ENCODE measurements around the gene SH3RF3.

SH3RF3 gene

DNA sequence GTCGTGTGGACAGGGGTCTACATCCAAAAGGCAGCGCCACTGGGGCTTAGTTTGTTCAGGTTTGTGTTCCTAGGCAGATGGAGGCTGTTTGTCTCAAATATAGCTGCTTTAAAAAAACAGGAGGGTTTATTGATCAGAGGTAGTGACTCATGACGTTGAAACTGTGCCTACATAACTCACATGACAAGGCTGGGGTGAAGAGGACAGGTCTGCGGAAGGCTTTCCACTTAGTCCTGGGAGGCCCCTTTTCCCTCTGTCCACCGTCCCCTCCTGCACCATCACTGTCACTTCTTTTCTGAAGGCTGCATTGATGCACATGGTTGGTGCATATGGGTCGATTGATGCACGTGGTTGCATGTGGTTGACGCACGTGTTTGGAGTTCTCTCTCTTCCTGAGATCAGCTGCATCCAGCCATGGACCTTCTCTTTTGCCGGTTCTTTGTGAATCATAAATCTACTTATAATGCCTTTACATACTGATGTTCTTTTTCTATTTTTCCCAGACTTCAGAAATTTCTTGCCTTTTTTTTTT lies 10.9 kb downstream of the SH3RF3 start:
- DNase-seq: no peak

- DNase-seq: no peak
Observed at GRCh38 chr2:109141006-109141600, 12.1 kb downstream of the SH3RF3 start.

GRCh38 chr2:109141727-109142283 lies 12.8 kb downstream of the SH3RF3 start:
- DNase-seq: no peak

- no peak for DNase-seq
Observed at GRCh38 chr2:109142416-109143210, 13.6 kb downstream of the SH3RF3 start.

DNA sequence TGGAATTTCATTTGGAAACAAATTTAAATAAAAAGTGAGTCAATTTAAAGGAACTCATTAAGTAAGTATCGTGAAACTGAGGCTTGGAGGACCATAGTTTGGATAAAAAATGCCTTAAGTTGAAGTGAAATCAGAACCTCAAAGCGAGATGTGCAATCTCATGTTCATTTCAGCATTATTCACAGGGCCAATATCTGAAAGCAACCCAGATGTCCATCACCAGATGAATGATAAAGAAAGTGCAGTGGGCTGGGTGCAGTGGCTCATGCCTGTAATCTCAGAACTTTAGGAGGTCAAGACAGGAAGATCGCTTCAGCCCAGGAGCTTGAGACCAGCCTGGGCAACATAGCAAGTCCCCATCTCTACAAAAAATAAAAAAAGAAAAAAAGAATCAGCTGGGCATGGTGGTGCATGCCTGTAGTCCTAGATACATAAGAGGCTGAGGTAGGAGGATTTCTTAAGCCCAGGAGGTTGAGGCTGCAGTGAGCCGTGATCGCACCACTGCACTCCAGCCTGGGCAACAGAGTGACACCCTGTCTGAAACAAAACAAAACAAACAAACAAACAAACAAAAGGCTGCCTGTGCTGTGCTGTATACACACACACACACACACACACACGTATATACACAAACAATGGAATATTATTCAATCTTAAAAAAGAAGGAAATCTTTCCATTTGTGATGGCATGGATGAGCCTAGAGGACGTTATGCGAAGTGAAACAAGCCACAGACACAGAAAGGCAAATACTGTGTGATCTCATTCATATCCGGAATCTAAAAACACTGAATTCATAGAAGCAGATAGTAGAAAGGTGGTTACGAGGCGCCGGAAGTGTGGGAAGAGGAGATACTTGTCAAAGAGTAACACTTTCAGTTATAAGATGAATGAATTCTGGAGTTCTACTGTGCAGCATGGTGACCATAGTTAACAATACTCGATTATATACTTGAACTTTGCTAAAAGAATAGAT lies 14.5 kb downstream of the SH3RF3 start:
- DNase-seq: no peak

DNA sequence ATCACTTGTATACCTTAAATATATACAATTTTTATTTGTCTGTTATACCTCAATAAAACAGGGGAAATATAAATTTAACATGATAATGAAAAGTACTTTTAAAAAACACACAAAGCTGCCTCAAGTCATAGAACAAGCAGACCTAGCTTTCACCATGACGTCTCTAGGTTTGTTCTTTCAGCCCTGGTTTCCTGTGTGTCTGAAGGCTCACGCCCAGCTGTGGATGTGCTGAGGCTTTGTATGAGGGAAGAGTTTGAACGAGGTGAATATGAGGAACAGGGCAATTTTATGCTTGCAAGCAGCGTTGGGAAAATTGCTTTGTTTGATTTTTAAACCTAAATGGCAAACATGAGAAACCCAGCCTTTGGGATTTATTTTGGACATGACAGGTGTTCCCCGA lies 15.3 kb downstream of the SH3RF3 start:
- DNase-seq: no peak

DNA sequence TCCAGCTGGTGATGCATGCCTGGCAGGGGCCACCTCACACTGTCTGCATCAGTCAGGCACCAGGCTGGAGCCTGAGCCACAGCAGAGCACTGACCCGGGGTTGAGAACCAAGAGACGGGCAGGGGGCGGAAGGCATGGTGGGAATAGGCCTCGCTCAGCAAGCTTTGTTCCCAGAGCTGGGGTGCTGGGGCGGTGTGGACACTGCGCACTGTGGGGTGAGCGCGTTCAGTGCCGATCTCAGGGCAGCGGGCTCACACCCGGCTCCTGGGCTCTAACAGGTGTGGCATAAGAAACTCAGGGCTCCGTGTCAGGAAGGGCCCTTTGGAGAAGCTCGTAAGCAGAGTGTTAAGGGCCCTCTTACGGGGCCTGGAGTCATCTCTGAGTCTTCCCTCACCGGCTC lies 15.7 kb downstream of the SH3RF3 start:
- no peak for DNase-seq

DNA sequence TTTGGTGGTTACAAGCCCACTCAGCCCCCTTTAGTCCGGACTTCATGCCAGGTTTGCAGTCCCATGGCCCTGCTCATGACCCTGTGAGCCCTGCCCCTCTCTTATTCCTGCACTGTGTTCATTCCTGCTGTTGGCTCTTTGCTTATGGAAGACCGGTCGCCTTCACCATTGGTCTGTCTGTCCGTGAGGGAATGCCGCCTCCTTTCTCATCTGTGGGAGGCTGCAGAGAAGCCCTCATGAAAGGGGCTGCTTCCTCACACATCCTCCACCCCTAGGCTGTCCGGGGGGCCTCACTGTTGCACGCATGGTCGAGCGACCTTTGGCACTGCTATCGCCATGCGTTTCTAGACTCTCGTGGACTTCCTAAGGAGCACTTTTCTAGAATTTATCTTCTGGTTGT lies 16.3 kb downstream of the SH3RF3 start:
- DNase-seq: no peak

GRCh38 chr2:109147405-109147804 lies 18.4 kb downstream of the SH3RF3 start:
- DNase-seq: no peak

GRCh38 chr2:109148117-109148746 lies 19.2 kb downstream of the SH3RF3 start:
- DNase-seq: no peak

GRCh38 chr2:109148991-109149645 lies 20.1 kb downstream of the SH3RF3 start:
- DNase-seq: no peak

- no peak for DNase-seq
Observed at GRCh38 chr2:109150559-109150958, 21.6 kb downstream of the SH3RF3 start.

DNA sequence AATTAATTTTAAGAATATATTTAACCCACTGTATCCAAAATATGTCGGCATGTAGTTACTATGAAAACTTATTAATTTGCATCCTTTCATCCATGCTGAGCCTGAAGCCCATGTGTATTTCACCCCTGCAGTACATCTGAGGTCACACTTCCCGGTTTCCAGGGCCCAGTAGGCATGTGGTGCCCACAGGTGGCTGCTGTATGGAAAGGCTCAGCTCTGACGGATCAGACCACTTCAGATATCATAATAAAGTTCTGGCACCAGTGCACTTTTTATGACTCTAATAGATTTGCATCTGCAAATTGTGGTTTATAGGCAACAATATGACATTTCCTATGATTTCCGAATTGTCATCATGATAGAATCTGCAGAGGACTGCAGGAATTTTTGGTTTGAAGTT lies 22.5 kb downstream of the SH3RF3 start:
- no peak for DNase-seq

DNA sequence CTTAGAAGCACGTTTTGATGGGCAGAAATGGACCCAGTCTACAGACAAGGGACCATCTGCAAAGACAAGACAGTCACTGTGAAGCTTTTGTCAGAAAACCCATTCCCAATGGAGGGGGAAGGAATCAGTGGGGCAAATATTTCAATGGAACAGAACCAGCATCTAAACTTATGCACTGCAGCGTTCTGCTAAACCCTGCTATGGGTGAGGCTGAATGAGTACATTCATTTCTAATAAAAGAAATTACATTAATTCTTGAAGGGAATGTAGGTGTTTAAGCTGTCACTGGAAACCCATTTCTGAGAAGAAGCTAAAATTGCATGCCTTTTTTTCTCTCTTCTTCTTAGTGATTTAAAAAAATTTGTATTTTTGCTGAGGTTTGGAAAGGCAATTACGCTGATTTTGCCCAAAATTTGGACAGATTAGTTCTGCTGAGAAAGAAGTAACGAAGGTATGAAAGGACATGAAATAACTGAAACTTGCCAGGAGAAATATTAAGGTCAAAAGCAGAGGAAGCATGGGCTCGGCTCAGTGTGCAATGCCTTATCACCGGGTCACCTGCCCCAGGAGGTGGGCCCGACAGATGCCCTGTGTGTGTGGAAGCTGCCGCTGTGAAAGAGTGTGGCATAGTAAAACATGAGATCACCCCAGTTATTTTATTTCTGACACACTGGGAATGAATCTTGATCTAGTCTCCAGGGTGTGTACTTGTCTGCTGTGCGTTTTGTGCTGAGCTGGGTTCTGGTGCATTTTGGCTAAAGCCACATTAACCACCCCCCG lies 24.2 kb downstream of the SH3RF3 start:
- DNase-seq: no peak

DNA sequence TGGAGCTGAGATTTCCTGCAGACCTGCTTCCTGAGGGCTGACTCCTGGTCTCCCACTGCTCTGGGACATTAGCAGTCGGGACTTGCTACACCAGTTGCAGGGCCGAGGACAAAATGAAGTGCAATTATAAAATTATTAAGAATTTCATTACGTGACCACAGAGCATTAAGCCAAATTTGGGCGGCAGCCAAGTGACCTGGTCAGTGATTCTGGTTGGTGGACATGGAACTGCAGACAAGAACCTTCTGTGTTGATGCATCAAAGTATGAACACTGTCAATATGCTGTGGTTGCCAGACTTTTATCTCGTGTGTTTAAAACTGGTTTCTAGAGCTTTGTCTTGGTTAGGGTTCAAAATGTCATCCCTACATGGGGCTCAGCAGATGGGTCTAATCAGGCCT lies 24.8 kb downstream of the SH3RF3 start:
- DNase-seq: no peak

- no peak for DNase-seq
Observed at GRCh38 chr2:109154226-109154625, 25.2 kb downstream of the SH3RF3 start.

DNA sequence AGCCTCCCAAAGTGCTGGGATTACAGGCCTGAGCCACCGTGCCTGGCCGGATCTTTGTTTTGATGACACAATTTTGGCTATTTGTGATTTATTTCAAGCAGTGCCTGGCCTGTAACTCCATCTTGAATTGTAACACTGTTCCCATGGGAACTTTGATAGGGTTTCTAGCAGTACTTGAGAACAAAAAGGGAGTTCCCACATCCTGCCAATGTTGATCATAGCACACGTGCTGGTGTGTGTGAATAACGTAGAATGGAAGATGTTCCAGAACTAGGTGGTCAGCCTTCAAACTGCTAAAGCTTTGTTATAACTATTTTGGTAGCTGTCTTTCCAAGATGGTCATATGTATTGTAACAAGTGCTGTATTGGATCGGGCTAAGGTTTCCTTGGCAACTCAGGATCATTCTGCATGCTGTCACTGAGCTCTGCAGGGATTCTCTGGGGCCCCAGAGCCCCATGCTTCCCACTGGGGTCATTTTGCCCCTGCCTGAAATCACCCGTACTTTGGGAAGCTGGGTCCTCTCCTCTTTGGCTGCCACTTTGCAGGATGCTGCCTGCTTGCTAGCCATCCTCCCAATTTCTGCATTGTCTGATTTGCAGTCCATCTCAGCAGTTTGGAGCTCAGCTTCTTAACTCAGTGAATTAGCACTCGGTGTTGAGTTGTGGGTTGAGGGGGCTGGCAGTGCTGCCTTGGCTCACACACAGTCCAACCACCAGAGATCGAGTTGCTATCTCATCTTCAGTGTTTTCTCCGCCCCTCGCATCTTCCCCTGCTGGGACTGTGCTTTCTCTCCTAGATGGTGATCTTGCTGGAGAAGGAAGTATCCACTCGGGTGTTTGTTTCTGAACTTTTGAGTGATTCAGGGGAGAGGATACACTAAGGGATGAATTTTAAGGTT lies 26.8 kb downstream of the SH3RF3 start:
- no peak for DNase-seq

- no peak for DNase-seq
Observed at GRCh38 chr2:109157563-109158105, 28.6 kb downstream of the SH3RF3 start.

DNA sequence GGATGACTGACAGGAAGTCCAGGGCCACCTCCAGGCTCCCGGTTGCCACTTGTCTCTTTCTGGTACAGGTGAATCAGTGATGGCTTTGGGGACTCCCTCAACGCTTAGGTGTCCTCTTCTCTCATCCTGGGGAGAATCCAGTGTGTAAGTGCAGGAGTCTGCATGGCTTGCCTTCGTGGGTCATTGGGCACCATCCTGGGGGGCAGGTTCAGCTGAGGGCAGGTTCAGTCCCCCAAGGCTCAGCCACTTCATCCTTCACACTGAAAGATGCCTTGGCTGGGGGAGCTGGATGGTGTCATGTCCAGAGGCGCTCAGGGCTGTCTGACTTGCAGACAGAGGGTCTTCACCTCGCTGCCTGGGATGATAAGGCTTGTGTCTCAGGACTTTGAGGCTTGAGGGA lies 29.2 kb downstream of the SH3RF3 start:
- DNase-seq: no peak

DNA sequence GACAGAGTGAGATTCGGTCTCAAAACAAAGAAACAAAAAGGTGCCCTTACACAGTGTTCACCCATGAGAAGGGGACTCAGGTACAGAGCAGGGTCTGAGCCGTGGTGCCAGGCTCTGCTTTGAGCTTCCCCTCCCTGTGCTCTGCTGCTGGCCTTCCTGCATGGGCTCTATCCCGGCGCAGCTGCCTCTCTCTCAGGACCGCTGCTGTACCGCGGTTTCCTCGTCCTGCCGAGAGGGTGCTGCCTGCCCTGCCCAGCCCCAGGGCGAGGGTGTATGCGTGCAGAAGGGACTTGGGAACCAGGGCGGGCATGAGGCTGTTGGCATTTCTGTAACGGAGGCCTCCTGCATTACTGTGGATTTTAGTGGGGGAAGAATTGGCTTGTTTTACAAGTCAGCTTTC lies 30.1 kb downstream of the SH3RF3 start:
- no peak for DNase-seq
